HG02798 (cell line): Measurements from ENCODE around the gene CLMP.
"Not testable (repeated sequence)": the region's sequence is repeated elsewhere in the genome, so short reads cannot be mapped to it uniquely, and the experiment has no call there.

Experiments
- ATAC-seq: cut with Tn5 transposase; IDR thresholded peaks from one replicate; pipeline ENCODE4 v1.9.1; 2021; ENCODE audit warnings: mild to moderate bottlenecking; ENCODE audit not compliant: unreplicated experiment, poor library complexity

The CLMP gene

DNA sequence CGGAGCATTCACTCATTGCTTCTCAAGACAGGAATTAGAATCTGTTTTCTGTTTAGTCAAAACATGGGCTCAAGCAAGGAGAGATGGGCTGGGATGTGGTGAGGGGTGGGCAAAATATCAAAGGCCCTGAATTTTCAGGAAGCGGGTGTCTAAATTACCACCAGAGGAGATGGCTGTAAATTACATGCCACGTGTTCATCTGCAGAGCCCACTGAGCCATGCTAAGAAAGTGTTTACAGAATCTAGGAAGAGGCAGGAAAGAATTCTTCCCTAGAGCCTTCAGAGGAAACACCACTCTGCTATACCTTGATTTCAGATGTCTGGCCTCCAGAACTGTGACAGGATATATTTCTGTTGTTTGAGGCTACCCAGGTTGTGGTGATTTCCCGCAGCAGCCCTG lies 46.1 kb downstream of the CLMP start:
- ATAC-seq: no peak

- ATAC-seq: no peak
Observed at GRCh38 chr11:123145661-123146060, 49.4 kb downstream of the CLMP start.

- ATAC-seq: no peak
Observed at GRCh38 chr11:123145220-123145619, 49.8 kb downstream of the CLMP start.

DNA sequence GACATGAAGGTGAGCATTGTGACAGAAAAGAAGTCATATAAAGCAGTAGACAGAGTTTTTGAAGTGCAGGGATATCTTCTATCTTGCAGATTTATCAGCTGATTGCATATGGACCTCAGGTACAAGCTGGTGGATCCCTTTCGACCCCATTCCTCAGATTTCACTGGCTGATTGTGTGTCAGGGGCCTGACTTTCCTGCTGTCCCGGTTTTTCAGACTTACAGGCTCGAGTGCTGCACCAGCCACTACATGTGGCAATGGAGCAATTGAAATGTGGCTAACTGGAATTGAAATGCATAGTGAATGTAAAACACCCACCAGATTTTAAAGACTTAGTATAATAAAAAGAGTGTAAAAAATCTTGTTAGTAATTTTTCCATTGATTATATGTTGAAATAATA lies 50.3 kb downstream of the CLMP start:
- no peak for ATAC-seq

GRCh38 chr11:123143921-123144320 lies 51.1 kb downstream of the CLMP start:
- no peak for ATAC-seq

DNA sequence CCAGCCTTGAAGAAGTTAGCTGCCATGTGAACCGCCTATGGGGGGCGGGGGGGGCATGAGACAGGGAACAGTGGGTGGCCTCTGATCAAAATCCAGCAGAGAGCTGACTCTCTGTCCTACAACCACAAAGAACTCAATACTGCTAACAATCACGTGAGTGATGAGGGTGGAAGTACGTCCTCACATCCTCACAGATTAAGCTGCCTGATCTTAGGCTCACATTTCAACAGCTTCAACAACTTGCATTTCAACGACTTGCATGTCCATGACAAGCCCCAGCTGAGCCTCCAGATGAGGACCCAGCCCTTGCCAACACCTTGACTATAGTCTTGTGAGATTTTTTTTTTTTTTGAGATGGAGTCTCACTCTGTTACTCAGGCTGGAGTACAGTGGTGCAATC lies 51.6 kb downstream of the CLMP start:
- ATAC-seq: no peak

- no peak for ATAC-seq
Observed at GRCh38 chr11:123139206-123139605, 55.8 kb downstream of the CLMP start.

- no peak for ATAC-seq
Observed at GRCh38 chr11:123137431-123138224, 57.4 kb downstream of the CLMP start.

- no peak for ATAC-seq
Observed at GRCh38 chr11:123135863-123136446, 59.1 kb downstream of the CLMP start.

GRCh38 chr11:123132881-123133280 lies 62.2 kb downstream of the CLMP start:
- no peak for ATAC-seq

DNA sequence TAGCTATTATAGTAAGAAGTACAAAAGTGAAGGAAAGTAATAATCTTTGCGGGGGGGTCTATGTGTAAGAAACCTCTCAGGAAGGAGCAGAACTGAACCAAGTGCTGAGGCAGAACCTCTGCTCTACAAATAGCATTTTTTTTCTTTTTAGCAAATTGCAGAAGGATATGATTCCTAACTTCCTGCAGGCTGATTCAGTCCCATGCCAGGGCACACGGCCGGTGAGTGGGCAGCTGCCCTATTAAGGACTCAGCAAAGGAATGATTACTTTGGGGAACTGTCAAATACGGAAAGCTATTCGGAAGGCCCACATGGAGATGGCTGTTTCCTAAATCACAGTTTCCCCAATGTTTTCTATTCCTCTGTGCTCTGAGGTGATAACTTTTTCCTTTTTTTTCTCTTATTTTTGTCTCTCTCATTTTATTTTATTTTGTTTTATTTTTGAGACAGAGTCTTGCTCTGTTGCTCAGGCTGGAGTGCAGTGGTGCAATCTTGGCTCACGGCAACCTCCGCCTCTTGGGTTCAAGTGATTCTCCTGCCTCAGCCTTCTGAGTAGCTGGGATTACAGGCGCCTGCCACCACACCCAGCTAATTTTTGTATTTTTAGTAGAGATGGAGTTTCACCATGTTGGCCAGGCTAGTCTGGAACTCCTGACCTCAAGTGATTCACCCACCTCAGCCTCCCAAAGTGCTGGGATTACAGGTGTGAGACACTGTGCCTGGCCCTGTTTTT lies 62.8 kb downstream of the CLMP start:
- ATAC-seq: not testable (repeated sequence)

- ATAC-seq: no peak
Observed at GRCh38 chr11:123129920-123130319, 65.1 kb downstream of the CLMP start.

- ATAC-seq: no peak
Observed at GRCh38 chr11:123125169-123125568, 69.9 kb downstream of the CLMP start.

GRCh38 chr11:123122852-123123251 lies 72.2 kb downstream of the CLMP start:
- no peak for ATAC-seq

GRCh38 chr11:123122341-123122740 lies 72.7 kb downstream of the CLMP start:
- no peak for ATAC-seq

DNA sequence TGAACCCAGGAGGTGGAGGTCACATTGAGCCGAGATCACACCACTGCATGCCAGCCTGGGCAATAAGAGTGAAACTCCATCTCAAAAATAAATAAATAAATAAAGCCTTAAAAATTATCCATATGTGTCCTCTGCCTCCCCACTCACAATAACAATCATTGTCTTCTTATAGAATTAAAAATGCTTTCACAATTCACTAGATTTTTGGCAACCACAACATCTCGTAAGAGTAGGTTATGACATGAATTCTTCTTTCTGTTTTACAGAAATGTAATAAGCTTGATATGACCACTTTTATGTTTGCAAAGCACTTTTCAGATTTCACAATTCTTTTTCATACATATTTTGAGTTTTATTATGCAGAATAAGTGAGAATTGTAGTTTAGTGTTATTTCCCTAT lies 78.6 kb downstream of the CLMP start:
- ATAC-seq: no peak

DNA sequence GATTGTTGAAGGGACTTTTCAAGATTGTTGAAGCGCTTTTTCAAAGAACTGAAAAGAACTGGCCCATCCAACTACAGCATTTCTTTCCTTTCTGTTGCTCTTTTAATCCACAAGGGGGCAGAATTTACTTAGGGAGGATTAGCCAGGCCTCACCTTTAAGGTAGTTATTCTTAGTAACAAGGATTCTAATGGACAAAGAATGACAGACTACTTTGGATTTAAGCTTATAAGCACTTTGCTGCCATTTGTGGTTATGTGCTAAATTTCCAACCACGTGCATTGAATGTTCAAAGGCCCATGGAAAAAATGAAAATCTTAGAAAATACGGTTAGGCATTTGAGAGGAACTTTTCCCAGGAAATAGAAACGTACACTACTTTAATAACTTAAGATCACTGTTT lies 83.6 kb downstream of the CLMP start:
- ATAC-seq: no peak

GRCh38 chr11:123110397-123110796 lies 84.7 kb downstream of the CLMP start:
- no peak for ATAC-seq

DNA sequence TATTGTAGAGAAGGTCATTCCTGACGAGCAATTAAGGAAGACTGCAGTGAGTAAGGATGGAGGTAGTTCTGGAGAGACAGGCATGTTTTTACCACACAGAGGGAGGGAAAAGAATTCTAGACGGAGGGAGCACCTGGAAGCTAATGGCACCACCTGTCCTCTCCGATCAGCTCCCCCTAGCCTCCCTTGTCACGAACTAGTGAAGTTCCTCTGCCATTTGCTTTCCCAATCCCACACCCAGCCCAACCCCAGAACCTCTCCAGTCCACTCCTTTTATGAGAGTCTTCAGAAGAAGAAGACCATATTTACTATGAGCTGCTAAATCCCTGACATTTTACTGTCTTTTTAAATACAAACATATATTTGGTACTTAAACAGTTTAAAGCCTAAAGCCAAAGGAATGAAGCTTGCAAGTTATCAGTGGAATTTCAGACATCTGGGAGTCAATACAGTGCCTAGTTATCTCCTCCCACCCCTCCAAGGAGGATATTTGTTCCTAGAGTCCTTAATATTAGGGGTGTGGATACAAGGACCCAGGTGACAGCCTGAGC lies 87.0 kb downstream of the CLMP start:
- ATAC-seq: no peak

GRCh38 chr11:123104697-123105096 lies 90.4 kb downstream of the CLMP start:
- ATAC-seq: no peak

DNA sequence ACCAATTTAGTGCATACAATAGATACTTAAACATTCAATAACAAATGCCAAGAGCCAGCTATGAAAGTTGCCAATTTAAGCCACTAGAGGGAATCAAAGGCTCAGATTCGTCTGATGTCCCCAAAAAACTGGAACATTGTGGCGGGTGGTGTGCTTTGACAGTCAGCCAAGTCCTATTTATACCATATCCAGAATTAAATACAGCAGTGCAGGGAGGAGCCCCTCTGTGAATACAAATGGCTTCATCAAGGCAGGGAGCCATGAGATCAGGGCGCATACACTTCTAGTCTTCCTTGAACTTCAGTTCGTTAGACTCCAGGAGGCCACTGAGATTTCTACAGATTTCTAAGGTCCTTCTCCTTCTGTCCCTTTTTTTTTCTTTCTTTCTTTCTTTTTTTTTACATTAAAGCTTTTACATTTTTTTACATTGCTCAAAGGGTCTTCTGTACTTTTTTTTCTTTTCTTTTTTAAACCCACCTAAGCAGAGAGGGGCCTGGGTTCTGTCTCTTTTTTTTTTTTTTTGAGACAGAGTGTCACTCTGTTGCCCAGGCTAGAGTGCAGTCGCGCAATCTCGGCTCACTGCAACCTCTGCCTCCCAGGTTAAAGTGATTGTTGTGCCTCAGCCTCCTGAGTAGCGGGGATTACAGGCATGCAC lies 91.6 kb downstream of the CLMP start:
- ATAC-seq: no peak
